ENCODE data around the gene GLIPR2. TPM values are rescaled to one million over a fixed set of nuclear protein-coding genes. Genes with fewer than 3 reads are reported as not detected.

GLIPR2 gene
- total RNA-seq, 2 donors from 2014 or later = 11.2 to 11.6 TPM

- H3K4me3 ChIP-seq = no peak overlapping the region
- peak overlapping the region; percentile 66 to 81 for H3K27ac ChIP-seq
- no peak for TF ChIP-seq CTCF (IDR thresholded peaks at IDR 0.05)
- H3K27me3 ChIP-seq = no peaks in the 10 kb centered on the region
- no peaks in the 10 kb centered on the region for H3K9me3 ChIP-seq
- peaks cover 0 to 59% of the 10 kb centered on the region in 2 donors for H3K4me1 ChIP-seq
- DNase-seq (ENCODE audit: low spot score) = no peak
- peaks cover 5% of the 10 kb centered on the region for H3K36me3 ChIP-seq
Observed at GRCh38 chr9:36152741-36153438, 16.4 kb downstream of the GLIPR2 start.

- H3K9me3 ChIP-seq = no peaks in the 10 kb centered on the region
- no peak for TF ChIP-seq CTCF (IDR thresholded peaks at IDR 0.05)
- no peak overlapping the region for H3K4me3 ChIP-seq
- peak overlapping the region; percentile 66 to 81 for H3K27ac ChIP-seq
- DNase-seq (ENCODE audit: low spot score) = no peak
- H3K36me3 ChIP-seq = peaks cover 5% of the 10 kb centered on the region
- no peaks in the 10 kb centered on the region for H3K27me3 ChIP-seq
- H3K4me1 ChIP-seq = peaks cover 0 to 58% of the 10 kb centered on the region in 2 donors
Observed at GRCh38 chr9:36153746-36154145, 17.2 kb downstream of the GLIPR2 start.

GRCh38 chr9:36154331-36154952 lies 17.9 kb downstream of the GLIPR2 start:
- DNase-seq (ENCODE audit: low spot score) = no peak
- TF ChIP-seq CTCF (IDR thresholded peaks at IDR 0.05) = no peak
- Histone ChIP-seq H3K36me3 (peaks cover 5% of the 10 kb centered on the region), H3K27ac (peak overlapping the region; percentile 66 to 81), H3K9me3 (no peaks in the 10 kb centered on the region), H3K27me3 (no peaks in the 10 kb centered on the region), H3K4me1 (peaks cover 0 to 58% of the 10 kb centered on the region in 2 donors), H3K4me3 (no peak overlapping the region)

GRCh38 chr9:36156116-36156515 lies 19.6 kb downstream of the GLIPR2 start:
- no peak for TF ChIP-seq CTCF (IDR thresholded peaks at IDR 0.05)
- Histone ChIP-seq H3K27me3 (no peaks in the 10 kb centered on the region), H3K4me3 (no peak overlapping the region), H3K36me3 (peaks cover 5% of the 10 kb centered on the region), H3K4me1 (peaks cover 0 to 53% of the 10 kb centered on the region in 2 donors), H3K27ac (peak overlapping the region in 1 of 2 donors; percentile 66), H3K9me3 (no peaks in the 10 kb centered on the region)
- DNase-seq (ENCODE audit: low spot score) = no peak

- H3K9me3 ChIP-seq = no peaks in the 10 kb centered on the region
- H3K4me1 ChIP-seq = peaks cover 0 to 49% of the 10 kb centered on the region in 2 donors
- DNase-seq (ENCODE audit: low spot score) = no peak
Observed at GRCh38 chr9:36158122-36158521, 21.6 kb downstream of the GLIPR2 start.

More at GRCh38 chr9:36158122-36158521, 21.6 kb downstream of the GLIPR2 start:
- no peak for TF ChIP-seq CTCF (IDR thresholded peaks at IDR 0.05)
- Histone ChIP-seq H3K27ac (peak overlapping the region; percentile 48 to 77), H3K4me3 (no peak overlapping the region), H3K27me3 (no peaks in the 10 kb centered on the region), H3K36me3 (peaks cover 5% of the 10 kb centered on the region)
